ENCODE results near the gene MRPL34.
"Not testable (repeated sequence)": the region's sequence is repeated elsewhere in the genome, so short reads cannot be mapped to it uniquely, and the experiment has no call there.

Gene MRPL34

DNA sequence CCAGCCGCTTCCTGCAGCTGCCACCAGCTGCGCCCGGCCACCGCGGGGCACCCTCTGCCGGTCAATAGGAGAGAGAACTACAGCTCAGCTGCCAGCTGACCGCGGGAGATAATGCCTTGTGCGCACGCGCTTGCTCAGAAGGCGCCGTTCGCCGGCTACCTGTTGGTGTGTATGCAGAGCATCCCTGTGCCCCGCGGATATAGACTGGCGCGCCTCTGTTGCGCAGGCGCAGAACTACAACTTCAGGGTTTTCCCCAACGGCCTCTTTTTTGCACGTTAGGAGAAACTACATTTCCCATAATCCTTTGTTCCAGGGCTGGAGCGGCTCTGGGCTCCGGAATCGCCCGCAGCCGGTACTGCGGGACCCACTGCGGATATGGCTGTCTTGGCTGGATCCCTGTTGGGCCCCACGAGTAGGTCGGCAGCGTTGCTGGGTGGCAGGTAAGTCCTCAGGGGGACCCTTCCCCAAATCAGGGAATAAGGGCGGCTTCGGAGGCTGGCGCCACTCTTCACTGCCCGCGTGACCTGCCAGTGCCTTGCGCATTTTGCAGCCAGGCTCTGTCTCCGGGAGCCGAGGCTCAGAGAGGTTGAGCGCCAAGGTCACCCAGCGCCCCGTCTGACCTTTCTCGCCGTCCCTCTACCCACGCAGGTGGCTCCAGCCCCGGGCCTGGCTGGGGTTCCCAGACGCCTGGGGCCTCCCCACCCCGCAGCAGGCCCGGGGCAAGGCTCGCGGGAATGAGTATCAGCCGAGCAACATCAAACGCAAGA is at the start of gene MRPL34:
Gene MRPL34 (plus strand): TSS at position 356 of the 768 bp plus-strand sequence. CDS start 21 bp downstream, at position 377.
- peak; percentile 84 to 93 for DNase-seq (ENCODE audit: low read depth in 2 of 2)

DNA sequence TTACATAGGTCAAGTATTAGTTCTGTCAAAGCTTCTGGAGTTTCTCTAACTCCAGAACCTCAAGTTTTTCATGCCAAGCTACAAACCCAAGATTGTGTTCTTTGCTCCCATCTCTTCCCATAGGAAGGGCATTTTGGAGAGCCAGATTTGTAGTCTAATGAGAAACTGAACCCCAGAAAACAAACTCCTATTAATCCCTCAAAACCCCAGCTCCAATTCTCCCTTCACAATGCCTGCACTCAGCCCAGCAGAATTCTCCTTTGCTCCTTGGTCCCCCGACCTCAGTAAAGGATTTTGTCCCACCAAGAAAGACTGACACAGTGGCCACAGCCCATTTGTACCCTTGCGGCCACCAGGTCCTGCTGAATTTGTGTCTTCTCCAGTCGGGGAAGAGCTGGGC is 49.5 kb upstream of the MRPL34 start:
- DNase-seq (ENCODE audit: low read depth in 2 of 2), result no peak

DNA sequence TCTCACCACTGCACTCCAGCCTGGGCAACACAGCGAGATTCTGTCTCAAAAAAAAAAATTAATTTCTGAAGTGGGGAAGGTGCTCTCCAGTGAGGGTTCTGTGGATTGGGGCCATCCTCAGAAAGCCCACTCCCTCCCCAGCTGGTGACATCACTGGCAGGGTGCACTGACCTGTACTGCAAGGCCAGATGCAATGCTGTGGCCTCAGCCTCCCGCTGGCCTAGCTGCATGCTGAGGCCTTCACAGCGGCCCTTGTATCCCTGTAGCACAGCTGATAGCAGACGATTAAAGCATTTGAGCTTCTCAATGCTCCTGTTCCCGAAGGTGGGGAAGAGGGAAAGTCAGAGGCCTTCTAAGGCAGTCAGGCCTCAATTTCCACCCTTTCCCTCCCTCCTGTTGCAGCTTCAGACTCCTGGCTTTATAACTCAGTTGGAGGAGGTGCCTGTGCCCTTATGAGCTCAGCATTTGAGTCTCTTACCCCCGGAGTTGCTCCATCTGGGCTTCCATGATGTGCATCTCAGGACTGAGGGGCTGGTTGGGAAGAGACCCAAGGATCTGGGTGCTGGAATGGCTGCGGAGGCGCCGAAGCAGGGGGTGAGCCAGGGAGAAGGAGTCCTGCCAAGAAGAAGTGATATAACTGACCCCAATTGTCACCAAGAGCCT is 46.4 kb upstream of the MRPL34 start:
- no peak for DNase-seq (ENCODE audit: low read depth in 2 of 2)

DNA sequence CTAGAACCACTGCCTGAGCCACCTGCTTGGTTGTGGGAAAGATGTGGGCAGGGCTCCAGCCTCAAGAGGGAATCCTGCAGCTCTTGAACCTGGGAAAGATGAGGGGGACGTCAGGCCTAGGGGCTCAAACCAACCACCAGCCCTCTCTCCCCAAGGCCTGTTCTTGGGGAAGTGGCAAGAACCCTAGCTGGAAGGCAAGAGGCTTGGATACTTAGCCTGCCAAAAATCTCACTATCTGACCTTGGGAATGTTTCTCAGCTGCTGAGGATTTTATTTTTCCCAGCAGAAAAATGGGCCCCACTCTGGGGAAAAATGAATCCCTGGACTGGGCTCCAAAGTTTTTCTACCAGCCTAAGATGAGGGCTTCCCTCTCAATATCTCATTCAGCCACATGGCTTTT is 45.7 kb upstream of the MRPL34 start:
- no peak for DNase-seq (ENCODE audit: low read depth in 2 of 2)

DNA sequence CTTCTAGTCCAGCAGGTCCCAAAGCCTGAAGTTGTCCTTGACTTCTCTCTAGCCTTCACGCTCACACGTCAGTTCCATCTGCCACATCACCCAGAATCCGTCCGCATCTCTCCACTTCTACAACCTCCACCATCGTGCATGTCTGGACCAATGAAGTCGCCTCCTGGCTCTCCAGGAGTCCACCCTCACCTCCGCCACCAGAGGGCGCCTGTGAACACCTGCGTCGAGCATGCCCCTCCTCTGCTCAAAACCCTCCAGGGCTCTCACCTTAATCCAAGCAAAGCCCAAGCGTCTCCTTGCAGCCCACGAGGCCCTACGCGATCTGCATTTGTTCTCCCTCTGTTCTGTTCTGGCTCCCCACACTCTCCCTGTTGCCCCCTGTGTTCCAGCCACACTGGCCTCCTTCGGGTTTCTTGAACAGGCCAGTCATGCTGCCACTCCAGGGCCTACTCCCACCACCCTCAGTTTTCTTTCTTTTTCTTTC is 44.8 kb upstream of the MRPL34 start:
- peak; percentile 78 to 80 for DNase-seq (ENCODE audit: low read depth in 2 of 2)

DNA sequence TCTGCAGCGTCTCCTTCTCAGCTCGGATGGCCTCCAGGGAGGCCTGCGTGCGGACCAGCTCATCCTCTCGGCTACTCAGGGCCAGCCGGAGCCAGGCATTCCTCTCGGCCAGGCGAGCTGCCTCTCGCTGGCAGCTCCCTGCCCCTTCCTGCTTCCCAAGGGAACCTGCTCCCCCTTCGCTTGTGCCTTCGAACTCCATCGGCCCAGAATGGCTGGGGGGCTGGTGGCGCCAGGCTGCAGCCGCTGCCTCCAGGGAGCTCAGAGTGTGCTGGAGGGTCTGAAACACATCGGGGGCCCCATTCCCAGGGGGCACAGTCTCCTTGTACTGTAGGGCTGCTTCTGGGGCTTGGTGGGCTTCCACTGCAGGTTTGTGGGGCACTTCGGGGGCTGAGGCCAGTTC is 43.1 kb upstream of the MRPL34 start:
- no peak for DNase-seq (ENCODE audit: low read depth in 2 of 2)

DNA sequence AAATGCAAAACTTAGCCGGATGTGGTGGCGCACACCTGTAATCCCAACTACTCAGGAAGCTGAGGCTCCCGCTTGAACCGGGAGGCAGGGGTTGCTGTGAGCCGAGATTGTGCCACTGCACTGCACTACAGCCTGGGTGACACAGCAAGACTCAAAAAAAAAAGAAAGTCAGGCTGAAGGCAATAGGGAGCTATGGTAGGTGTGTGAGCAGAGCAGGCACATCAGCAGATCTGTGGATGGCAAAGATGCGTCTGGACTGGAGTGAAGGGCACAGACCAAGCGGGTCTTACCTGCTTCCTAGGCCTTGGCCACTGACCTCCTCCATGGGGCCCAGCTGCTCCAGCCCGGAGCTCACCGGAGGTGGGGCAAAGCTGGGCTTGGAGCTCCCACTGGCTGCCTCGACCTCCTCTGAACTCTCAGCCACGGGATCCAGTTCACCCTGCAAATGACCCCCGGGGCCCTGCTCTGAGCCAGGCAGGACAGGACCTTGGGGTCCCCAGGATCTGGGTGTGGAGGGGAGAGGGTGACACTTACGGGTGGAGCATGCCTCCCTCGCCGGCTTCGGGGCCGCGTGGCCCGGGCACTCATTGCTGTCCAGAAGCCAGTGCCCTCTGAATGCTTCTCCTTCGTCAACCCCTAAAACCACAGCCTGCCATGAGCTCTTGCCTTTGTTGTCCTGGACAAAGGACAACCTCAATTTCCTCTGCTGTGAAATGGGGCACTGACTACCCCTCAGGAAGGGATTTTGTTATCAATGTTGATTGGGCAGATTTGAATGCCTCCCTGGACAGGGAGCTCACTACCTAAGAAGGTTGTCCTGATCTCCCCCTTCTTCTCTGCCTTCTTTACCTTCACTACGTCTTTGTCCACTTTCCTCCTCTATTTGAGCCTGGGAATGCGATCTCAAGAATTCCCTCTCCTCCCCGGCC is 41.7 kb upstream of the MRPL34 start:
- DNase-seq (ENCODE audit: low read depth in 2 of 2), result no peak

DNA sequence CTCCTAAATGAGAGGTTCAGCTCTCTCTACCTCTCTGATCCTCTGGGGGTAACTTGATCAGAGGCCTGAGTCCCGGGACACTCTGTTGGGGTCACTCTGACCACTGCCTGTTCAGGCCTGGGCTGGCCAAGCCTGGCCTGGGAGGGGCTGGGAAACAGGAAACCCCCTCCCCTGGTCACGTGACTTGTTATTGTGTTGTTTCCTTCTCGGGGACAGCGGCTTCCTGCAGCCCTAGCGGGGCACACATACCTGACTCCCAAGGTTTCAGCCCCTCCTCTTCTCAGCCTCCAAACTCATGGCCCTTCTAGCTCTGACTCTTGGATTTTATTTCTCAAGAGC is 41.1 kb upstream of the MRPL34 start, which contains the start of gene USHBP1:
Gene USHBP1 (minus strand): TSS at position 105 of the 339 bp plus-strand sequence. CDS start 446 bp downstream, outside the sequence.
- DNase-seq (ENCODE audit: low read depth in 2 of 2), result no peak

DNA sequence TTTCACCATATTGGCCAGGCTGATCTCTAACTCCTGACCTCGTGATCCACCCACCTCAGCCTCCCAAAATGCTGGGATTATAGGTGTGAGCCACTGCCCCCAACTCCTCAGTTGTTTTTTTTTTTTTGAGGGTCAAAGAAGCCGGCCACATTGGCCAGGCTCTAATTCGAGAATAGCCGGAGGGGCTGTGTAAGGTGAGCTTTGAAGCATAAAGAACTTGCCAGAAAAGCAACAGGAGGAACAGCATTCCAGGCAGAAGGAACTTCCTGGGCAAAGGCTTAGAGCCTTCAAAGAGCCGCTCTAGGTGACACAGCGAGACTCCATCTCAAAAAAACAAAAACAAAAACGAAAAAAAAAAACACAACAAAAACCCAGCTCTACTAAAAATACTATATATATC is 39.6 kb upstream of the MRPL34 start:
- no peak for DNase-seq (ENCODE audit: low read depth in 2 of 2)

DNA sequence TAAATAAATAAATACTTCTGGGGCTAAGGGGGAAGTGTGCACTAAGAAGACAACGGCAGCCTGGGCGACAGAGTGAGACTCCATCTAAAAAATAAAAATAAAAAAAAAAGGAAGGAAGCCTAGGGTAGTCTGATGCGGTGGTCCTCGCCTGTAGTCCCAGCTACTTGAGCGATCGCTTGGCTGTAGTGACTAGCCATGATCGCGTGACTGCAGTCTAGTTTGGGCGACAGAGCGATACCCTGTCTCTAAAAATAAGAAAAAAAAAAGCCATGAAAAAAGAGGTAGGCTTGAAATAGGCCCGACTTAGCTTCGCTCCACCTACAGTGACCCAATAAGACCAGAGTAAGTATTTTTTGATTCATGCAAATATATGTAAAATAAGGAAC is 39.1 kb upstream of the MRPL34 start:
- no peak for DNase-seq (ENCODE audit: low read depth in 2 of 2)

DNA sequence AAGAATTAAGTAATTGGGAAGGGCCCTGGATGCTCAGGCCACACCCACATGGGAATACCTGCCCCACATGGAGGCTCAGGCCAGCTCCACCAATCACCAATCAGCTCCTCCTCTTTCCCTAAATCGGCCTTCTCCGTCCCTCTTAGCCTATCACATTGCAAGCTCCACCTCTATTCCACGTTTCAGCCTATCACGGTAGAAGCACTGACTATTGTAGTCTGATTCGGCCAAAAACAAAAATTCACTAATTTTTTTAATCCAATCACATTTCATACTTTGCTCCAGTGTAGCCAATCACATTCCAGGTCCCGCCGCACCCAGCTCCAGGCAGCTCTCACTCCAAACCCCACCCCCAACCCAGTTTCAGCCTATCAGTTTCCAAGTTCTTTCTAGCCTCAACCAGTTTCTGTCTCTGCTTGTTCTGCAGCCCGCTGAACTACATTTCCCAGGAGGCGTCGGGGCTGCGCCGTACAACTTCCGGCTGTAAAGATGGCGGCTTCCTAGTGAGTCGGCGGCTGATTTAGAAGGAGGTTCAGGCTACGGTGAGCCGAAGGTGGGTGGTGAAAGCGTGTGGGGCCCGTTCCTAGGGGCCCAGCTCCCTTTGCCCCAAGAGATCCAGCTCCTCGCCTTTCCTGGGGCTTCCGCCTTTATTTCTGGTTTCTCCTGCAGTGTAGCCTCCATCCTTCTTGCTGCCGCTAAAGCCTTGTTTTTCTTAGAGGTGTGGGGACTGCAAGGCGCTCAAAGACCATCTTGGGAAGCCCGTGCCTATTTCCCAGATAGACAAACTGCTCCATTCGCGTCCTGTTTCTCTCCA is 38.5 kb upstream of the MRPL34 start, which contains the start of gene BABAM1:
Gene BABAM1 (plus strand): TSS at position 469 of the 814 bp plus-strand sequence. CDS start 1,364 bp downstream, outside the sequence.
- peak; percentile 84 to 89 for DNase-seq (ENCODE audit: low read depth in 2 of 2)

DNA sequence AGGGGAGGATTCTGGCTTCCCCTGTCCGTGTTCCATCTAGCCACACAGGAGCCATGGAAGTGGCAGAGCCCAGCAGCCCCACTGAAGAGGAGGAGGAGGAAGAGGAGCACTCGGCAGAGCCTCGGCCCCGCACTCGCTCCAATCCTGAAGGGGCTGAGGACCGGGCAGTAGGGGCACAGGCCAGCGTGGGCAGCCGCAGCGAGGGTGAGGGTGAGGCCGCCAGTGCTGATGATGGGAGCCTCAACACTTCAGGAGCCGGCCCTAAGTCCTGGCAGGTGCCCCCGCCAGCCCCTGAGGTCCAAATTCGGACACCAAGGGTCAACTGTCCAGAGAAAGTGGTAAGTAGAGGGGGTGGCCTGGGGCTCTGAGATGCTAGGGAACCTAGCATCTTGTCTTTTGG is 36.9 kb upstream of the MRPL34 start:
- DNase-seq (ENCODE audit: low read depth in 2 of 2), result no peak

DNA sequence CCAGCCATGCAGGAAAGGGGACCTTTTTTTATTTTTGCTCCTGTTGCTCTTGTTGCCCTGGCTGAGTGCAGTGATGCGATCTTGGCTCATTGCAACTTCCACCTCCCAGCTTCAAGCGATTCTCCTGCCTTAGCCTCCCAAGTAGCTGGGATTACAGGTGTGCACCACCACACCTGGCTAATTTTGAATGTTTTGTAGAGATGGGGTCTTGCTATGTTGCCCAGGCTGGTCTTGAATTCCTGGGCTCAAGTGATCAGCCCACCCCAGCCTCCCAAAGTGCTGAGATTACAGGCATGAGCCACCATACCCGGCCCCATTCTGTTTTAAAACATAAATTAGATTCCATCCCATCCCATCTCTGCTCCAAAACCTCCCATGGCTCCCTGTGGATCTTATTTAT is 30.8 kb upstream of the MRPL34 start:
- not testable (repeated sequence) for DNase-seq (ENCODE audit: low read depth in 2 of 2)

DNA sequence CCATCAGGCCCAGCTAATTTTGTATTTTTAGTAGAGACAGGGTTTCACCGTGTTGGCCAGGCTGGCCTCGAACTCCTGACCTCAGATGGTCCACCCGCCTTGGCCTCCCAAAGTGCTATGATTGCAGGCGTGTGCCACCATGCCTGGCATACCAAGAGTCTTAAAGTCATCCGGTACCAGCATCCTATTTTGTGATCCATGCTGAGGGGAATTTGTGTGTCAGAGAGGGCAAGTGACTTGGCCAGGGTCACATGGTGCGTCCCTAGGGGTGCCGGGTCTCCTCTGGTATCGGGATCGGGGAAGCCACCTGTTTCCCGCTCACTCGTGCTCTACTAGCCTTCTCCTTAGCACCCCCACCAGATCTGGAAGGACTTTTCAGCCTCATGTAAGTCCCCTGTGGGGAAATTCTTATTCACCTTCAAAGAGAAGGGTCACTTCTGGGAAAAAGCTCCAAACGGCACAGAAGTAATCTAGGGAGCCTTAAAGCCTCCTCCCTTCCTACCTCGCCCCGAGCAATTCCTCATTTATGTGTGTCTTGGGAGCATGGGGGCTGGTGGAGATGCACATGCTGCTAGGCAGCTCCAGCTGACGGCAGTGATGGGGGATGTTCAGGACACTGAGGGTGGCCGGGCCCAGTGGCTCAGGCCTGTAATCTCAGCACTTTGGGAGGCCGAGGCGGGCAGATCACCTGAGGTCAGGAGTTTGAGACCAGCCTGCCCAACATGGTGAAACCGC is 30.1 kb upstream of the MRPL34 start:
- DNase-seq (ENCODE audit: low read depth in 2 of 2), result no peak

DNA sequence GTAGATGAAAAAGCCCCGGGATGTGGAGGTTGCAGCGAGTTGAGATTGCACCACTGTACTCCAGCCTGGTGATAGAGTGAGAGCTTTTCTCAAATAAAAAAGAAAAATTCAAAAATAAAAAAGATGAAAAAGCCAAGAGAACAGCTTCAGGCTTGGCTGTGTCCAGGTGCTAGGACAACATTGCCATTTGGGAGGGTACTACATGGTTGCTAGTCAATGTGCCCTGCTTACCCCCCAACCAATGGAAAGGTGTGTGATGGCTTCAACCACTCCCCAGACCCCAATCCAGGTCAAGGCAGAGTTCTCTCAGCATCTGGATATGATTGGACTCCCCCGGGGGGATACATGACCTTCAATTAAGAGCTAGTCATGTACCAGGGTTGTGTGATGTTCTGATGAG is 26.2 kb upstream of the MRPL34 start:
- no peak for DNase-seq (ENCODE audit: low read depth in 2 of 2)

DNA sequence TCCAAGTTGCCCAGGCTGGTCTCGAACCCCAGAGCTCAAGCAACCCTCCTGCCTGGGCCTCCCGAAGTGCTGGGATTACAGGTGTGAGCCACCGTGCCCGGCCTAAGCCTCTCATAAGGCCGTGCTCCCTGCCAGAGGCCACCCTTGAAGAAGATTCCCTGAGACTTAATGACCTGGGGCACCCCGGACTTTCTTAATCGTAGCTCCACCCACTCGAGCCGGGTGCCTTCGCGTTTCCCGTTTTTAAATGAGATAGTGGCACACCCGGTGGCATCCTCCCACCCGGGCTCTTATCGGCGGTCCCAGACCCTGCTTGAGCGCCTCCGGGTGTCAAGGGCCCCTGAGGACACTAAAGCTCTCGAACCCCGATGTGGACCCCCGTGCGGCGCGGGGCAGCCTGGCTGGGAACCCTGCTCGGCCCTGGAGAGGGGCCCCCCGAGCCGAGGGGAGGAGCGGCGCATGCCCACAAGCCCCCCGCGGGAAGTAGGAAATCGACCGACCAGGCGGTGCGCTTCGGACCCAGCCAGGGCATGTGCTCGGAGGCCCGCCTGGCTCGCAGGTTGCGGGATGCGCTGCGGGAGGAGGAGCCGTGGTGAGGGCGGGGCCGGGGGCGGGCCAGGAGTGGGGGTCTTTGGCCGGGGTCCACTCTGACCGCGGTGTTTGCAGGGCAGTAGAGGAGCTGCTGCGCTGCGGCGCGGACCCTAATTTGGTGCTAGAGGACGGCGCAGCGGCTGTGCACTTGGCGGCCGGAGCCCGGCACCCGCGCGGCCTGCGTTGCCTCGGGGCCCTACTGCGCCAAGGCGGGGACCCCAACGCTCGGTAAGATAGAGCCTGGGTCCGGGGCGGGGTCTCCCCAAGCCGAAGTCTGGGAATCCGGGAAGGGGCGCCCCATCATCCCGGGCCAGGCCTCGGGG is 24.0 kb upstream of the MRPL34 start, which contains the start of gene ANKLE1:
Gene ANKLE1 (plus strand): TSS at position 511 of the 914 bp plus-strand sequence. CDS start 20 bp downstream, at position 531.
- no peak for DNase-seq (ENCODE audit: low read depth in 2 of 2)

DNA sequence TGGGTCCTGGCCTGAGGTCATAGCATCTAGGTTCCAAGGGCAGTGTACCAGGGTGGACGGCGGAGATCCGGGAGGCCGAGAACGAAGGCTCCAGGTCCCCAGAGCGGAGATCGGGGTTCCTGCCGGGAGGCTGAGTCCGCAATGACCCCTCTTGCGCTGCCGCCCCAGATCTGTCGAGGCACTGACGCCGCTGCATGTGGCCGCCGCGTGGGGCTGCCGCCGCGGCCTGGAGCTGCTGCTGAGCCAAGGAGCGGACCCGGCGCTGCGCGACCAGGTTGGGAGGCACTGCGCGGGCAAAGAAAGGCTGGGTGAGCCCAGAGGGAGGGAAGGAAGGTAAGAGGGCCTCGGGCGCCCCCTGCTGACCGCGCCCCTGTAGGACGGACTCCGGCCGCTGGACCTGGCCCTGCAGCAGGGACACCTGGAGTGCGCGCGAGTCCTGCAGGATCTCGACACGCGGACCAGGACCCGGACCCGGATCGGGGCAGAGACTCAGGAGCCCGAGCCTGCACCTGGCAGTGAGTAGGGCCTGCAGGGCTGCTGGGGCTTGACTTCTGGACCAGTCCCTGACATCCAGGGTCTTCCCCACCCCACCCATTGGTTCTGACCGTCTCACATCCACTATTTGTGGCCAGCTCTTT is 23.1 kb upstream of the MRPL34 start:
- DNase-seq (ENCODE audit: low read depth in 2 of 2), result peak; percentile 58 to 64

DNA sequence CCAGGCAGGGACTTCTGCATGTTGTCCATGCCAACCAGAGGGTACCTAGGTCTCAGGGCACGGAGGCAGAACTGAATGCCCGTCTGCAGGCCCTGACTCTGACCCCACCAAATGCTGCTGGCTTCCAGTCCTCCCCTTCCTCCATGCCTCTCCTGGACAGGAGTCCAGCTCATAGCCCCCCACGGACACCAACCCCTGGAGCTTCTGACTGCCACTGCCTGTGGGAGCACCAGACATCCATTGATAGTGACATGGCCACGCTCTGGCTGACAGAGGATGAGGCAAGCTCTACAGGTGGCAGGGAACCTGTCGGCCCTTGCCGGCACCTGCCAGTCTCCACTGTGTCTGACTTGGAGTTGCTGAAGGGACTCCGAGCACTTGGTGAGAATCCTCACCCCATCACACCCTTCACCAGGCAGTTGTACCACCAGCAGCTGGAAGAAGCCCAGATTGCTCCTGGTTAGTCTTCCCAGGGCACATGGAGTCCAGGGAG is 22.1 kb upstream of the MRPL34 start:
- DNase-seq (ENCODE audit: low read depth in 2 of 2), result no peak
